Skin epidermis (tissue), 12 donors: Measurements from ENCODE around the gene OPN1LW.
"Not testable (repeated sequence)": the region's sequence is repeated elsewhere in the genome, so short reads cannot be mapped to it uniquely, and the experiment has no call there.

ENCODE experiments used
- H3K27ac ChIP-seq, 21 experiments: fragments of 200-600 bp; sonication (generic) in 11 of 21; one replicate each; pipeline ENCODE4 v1.5.0; 2020; ENCODE audit warnings: mild to moderate bottlenecking in 3 of 21, inconsistent platforms in 2 of 21, moderate library complexity in 2 of 21
- H3K4me3 ChIP-seq, 7 experiments: fragments of 200-600 bp; sonication (generic) in 2 of 7; one replicate each; pipeline ENCODE4 v1.5.0; 2020; ENCODE audit warnings: inconsistent platforms in 2 of 7, mild to moderate bottlenecking in 2 of 7, moderate library complexity in 1 of 7

The OPN1LW gene

DNA sequence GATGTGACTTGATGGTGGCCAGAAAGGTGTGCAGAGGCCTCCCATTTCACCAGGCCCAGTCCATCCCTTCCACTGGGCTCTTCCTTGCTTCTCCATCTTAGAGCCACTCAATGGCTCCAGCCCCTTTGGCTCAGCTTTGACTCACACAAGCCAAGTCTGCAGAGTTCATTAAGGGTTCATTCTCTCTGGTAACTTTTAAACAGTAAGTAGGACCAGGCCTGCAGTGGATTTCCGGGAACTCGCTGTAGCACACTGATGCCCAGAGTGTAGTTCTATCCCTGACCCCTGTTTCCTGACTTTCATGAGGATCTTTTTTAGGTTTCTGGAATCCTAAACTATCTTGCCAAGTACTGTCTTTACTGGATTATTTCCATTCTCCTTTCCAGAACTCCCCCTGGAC lies 50.3 kb downstream of the OPN1LW start:
- H3K27ac ChIP-seq, H3K4me3 ChIP-seq: not testable (repeated sequence)

DNA sequence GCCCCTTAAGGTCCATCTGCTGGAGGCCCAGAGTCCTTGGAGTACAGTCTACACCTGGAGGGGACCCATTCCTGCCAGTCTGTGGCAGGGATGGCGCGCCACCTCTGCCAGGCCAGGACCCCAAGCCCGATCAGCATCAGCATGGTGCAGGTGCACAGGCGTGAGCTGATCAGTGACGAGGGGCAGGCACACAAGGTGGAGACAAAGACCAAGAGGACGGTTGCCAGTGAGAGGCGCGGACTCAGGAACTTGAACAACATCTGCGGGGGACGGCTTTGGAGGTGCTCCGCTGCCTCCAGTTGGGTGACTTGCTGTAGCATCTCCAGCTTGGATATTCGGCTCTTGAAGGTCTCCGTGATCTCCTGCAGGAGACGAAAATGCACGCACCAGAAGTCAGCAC lies 52.4 kb downstream of the OPN1LW start:
- H3K4me3 ChIP-seq: not testable (repeated sequence)

More for the DNA sequence above, 52.4 kb downstream of the OPN1LW start:
- not testable (repeated sequence) for H3K27ac ChIP-seq
